DMS79 (cell line): ENCODE measurements around the gene NAP1L2.
"Not testable (repeated sequence)": the region's sequence is repeated elsewhere in the genome, so short reads cannot be mapped to it uniquely, and the experiment has no call there.

Experiments
- DNase-seq: peaks from one replicate; lab custom pipeline; 2025; lab: John Stamatoyannopoulos, UW

The NAP1L2 gene

GRCh38 chrX:73214426-73215094 is at the start of gene NAP1L2:
NAP1L2 (minus strand) TSS chrX:73214851; CDS start chrX:73214492, 359 bp downstream.
- DNase-seq: peak; percentile 53

- peak; percentile 5 for DNase-seq
These were observed 48.3 kb upstream of the NAP1L2 start for GRCh38 chrX:73262991-73263390.

- DNase-seq: no peak
These were observed 24.6 kb upstream of the NAP1L2 start for GRCh38 chrX:73239242-73239641.

GRCh38 chrX:73217621-73218020 is 3.0 kb upstream of the NAP1L2 start:
- DNase-seq: no peak

GRCh38 chrX:73215246-73215645 is 595 bp upstream of the NAP1L2 start:
- no peak for DNase-seq

- DNase-seq: no peak
These were observed 771 bp downstream of the NAP1L2 start for GRCh38 chrX:73213734-73214425.

GRCh38 chrX:73206366-73206765 is 8.3 kb downstream of the NAP1L2 start:
- no peak for DNase-seq

- DNase-seq: no peak
These were observed 32.0 kb downstream of the NAP1L2 start for GRCh38 chrX:73182502-73183114.

GRCh38 chrX:73168945-73169344 is 45.7 kb downstream of the NAP1L2 start:
- DNase-seq: not testable (repeated sequence)
